GM21381 (cell line): ENCODE measurements around the gene TRPC4.
"Not testable (repeated sequence)": the region's sequence is repeated elsewhere in the genome, so short reads cannot be mapped to it uniquely, and the experiment has no call there.

Experiments used
- ATAC-seq: cut with Tn5 transposase; IDR thresholded peaks from one replicate; pipeline ENCODE4 v1.9.1; 2021; ENCODE audit warnings: mild to moderate bottlenecking, moderate library complexity; ENCODE audit not compliant: unreplicated experiment

Gene TRPC4

DNA sequence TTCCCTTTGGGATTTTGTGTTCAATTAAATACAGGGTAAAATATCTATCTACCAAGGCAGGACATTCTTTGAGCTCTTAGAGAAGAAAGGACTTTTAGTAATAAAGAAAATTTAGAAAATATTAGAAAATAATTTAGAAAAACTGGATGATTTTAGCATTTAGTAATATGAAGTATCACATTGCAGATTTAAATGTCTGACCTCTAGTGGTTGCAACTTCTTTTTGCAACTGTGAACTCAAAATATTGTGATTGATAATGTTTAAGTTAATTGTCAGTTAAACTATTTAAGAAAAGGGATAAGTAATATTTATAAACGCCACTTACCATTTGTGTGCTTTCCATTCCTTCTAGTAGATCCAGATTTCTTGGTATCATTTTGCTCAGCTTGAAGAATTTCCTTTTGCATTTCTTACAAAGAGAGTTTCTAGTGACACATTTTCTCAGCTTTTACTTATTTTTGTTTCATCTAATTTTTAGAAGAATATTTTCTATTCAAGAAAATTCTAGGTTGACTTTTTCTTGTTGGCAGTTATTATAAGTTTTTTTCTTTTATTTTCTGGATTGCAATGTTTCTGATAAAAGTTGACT lies 260.7 kb downstream of the TRPC4 start:
- no peak for ATAC-seq

- no peak for ATAC-seq
Measured at GRCh38 chr13:37602733-37603381, 266.7 kb downstream of the TRPC4 start.

DNA sequence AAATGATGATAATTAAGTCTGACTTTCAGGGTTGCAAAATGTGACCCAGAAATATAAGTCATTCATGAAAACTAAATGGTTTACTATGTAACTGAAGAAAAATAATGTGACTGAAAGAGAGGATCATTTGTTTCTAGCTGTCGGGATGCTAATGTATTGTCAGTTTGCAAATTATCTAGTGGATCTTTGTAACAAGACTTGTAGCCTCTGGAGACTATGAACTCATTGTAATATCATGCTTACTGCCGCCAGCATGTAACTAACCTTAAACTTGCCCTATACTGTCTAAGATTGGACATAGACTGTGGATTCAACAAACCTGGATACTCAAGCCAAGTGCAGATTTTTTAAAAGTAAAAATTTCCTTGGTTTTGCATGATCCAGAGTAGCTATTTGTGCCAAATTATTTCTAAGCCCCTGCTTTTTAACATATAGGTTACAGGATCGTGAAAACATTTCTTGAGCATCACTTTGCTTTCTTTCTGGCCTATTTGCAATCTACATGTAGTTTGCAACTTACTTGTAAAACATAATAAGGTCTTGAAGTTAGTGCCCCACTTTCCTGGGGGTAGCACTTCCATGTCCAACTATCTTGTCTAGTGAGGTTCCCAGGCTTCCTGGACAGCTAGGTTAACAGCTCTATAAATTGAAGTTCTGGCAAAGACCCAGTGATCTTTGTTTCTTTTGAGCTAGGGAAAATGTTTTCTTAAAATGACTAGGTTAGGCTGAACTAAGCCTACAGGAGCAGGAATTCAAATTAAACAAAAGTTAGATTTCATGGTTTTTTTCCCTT lies 267.7 kb downstream of the TRPC4 start:
- ATAC-seq, result no peak

DNA sequence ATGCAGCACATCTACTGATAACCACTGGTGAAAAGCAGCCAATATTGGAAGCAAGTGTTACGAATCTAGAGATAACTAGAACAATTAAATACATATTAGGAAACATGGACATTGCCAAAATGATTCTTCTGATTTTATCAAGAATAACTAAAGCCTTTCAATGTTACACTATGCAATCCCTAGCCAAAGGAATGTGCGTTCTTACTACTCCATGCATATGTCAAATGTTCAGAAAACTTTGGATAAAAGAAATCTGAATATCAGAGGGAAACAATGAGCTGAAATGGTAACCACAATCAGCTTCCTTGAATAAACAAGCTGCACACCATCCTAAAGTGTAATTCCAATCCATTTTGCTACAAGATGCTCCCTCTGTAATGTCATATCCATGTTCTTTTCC lies 270.1 kb downstream of the TRPC4 start:
- ATAC-seq, result no peak

DNA sequence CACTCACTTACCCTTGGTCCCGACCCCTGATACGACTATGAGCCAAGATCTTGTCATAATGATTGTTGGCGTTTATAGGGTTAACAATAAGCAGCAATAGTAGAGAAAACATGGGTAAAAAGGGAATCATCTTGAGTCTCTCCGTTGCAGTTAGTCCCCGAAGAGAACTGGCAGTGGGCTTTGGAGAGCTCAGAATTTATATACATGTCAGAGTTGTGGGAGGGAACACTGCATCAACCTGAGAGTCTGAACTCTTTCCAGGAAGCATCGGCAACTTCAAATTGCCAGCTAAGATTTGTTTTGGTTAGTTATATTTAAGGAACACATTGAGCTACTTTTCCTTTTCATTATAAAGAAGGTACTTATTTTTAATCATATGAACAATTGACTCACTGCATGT lies 271.0 kb downstream of the TRPC4 start, which contains the start of gene POSTN:
POSTN (minus strand) TSS at position 172 of the 400 bp plus-strand sequence; CDS start at position 130, 42 bp downstream.
- ATAC-seq, result no peak

GRCh38 chr13:37597477-37598025 lies 272.0 kb downstream of the TRPC4 start:
- no peak for ATAC-seq

GRCh38 chr13:37596805-37597204 lies 272.8 kb downstream of the TRPC4 start:
- no peak for ATAC-seq

- ATAC-seq, result no peak
Measured at GRCh38 chr13:37595162-37595561, 274.4 kb downstream of the TRPC4 start.

GRCh38 chr13:37594550-37594949 lies 275.0 kb downstream of the TRPC4 start:
- no peak for ATAC-seq

- ATAC-seq, result not testable (repeated sequence)
Measured at GRCh38 chr13:37589381-37589780, 280.2 kb downstream of the TRPC4 start.

DNA sequence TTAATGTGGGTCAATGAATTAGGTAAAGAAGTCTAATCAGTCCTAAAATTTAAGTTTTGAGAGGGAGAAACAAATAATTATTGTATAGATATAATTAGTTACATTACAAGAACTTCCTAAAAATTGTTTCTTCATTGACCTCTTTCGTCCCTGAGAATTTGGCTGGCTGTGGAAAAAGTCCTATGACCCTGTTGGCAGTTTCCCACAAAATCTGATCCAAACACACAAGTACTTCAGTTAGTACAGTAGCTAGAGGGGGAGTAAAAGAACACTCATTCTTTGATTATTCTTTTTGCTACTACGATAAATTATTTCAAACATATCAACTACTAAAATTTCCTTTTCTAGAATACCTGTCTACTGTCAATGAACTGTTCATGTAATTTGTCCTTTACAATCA lies 282.3 kb downstream of the TRPC4 start:
- ATAC-seq, result no peak
